ENCODE results near the gene CCL11. TPM values are rescaled to one million over a fixed set of nuclear protein-coding genes. Genes with fewer than 3 reads are reported as not detected.

The CCL11 gene
- total RNA-seq, 1 experiment from 2014 or later, result not detected

- intact Hi-C loops (cut with micrococcal nuclease), result no loop called here
- Histone ChIP-seq H3K79me2 (ENCODE audit: low read length) (no peaks in the 10 kb centered on the region), H3K27me3 (ENCODE audit: low read length) (no peaks in the 10 kb centered on the region), H3K4me1 (ENCODE audit: insufficient read depth, low read length) (no peaks in the 10 kb centered on the region), H3K4me2 (ENCODE audit: low read length) (no peak overlapping the region), H3K27ac (ENCODE audit: low read length) (no peak overlapping the region), H3K4me3 (ENCODE audit: low read length) (no peak overlapping the region), H2AFZ (ENCODE audit: low read length) (no peak overlapping the region), H3K9me2 (replicated peaks; ENCODE audit: low read length) (no peaks in the 10 kb centered on the region), H3F3A (ENCODE audit: low read length, unreplicated experiment) (no peaks in the 10 kb centered on the region), H3K9ac (ENCODE audit: low read length) (no peak overlapping the region), H3K36me3 (ENCODE audit: low read depth, low read length) (no peaks in the 10 kb centered on the region), H4K20me1 (ENCODE audit: low read length) (no peaks in the 10 kb centered on the region), H3K9me3 (ENCODE audit: low read length) (no peaks in the 10 kb centered on the region)
- no peak for TF ChIP-seq EZH2phosphoT487 (IDR thresholded peaks at IDR 0.05; ENCODE audit: borderline replicate concordance, low read length)
- no peak for TF ChIP-seq EZH2 (IDR thresholded peaks at IDR 0.05; ENCODE audit: low read length, unreplicated experiment)
- TF ChIP-seq CTCF (conservative IDR thresholded peaks at IDR 0.05; ENCODE audit: low read depth, low read length), result no peak
- DNase-seq (no peak), ATAC-seq (no peak)
- ChIA-PET POLR2A (ENCODE audit: unreplicated experiment) (no interaction called here), CTCF (no interaction called here)
- BruUV-seq (replicated peaks), result no TSS peak
Measured at GRCh38 chr17:34249478-34249877, 36.1 kb upstream of the CCL11 start.

GRCh38 chr17:34251186-34251585 lies 34.4 kb upstream of the CCL11 start:
- Histone ChIP-seq H3K9ac (ENCODE audit: low read length) (no peak overlapping the region), H3K27ac (ENCODE audit: low read length) (no peak overlapping the region)
- BruUV-seq (replicated peaks), result no TSS peak

GRCh38 chr17:34252095-34252443 lies 33.5 kb upstream of the CCL11 start:
- Histone ChIP-seq H3K79me2 (ENCODE audit: low read length) (no peaks in the 10 kb centered on the region), H3K27ac (ENCODE audit: low read length) (no peak overlapping the region), H4K20me1 (ENCODE audit: low read length) (no peaks in the 10 kb centered on the region), H3K9me3 (ENCODE audit: low read length) (no peaks in the 10 kb centered on the region), H2AFZ (ENCODE audit: low read length) (no peak overlapping the region), H3K9ac (ENCODE audit: low read length) (no peak overlapping the region), H3K4me3 (ENCODE audit: low read length) (no peak overlapping the region), H3K36me3 (ENCODE audit: low read depth, low read length) (no peaks in the 10 kb centered on the region), H3F3A (ENCODE audit: low read length, unreplicated experiment) (no peaks in the 10 kb centered on the region), H3K9me2 (replicated peaks; ENCODE audit: low read length) (no peaks in the 10 kb centered on the region), H3K4me2 (ENCODE audit: low read length) (no peak overlapping the region), H3K27me3 (ENCODE audit: low read length) (no peaks in the 10 kb centered on the region), H3K4me1 (ENCODE audit: insufficient read depth, low read length) (no peaks in the 10 kb centered on the region)
- ChIA-PET CTCF (no interaction called here), POLR2A (ENCODE audit: unreplicated experiment) (no interaction called here)
- BruUV-seq (replicated peaks), result no TSS peak
- no peak for ATAC-seq
- no peak for DNase-seq
- intact Hi-C loops (cut with micrococcal nuclease), result no loop called here
- TF ChIP-seq CTCF (conservative IDR thresholded peaks at IDR 0.05; ENCODE audit: low read depth, low read length) (no peak), EZH2phosphoT487 (IDR thresholded peaks at IDR 0.05; ENCODE audit: borderline replicate concordance, low read length) (no peak), EZH2 (IDR thresholded peaks at IDR 0.05; ENCODE audit: low read length, unreplicated experiment) (no peak)

More at GRCh38 chr17:34251186-34251585, 34.4 kb upstream of the CCL11 start:
- Histone ChIP-seq H3K9me2 (replicated peaks; ENCODE audit: low read length) (no peaks in the 10 kb centered on the region), H3K4me3 (ENCODE audit: low read length) (no peak overlapping the region), H3K9me3 (ENCODE audit: low read length) (no peaks in the 10 kb centered on the region), H3K4me2 (ENCODE audit: low read length) (no peak overlapping the region), H3K4me1 (ENCODE audit: insufficient read depth, low read length) (no peaks in the 10 kb centered on the region), H3F3A (ENCODE audit: low read length, unreplicated experiment) (no peaks in the 10 kb centered on the region), H3K79me2 (ENCODE audit: low read length) (no peaks in the 10 kb centered on the region), H3K27me3 (ENCODE audit: low read length) (no peaks in the 10 kb centered on the region), H3K36me3 (ENCODE audit: low read depth, low read length) (no peaks in the 10 kb centered on the region), H4K20me1 (ENCODE audit: low read length) (no peaks in the 10 kb centered on the region), H2AFZ (ENCODE audit: low read length) (no peak overlapping the region)
- CTCF ChIA-PET, result no interaction called here
- POLR2A ChIA-PET (ENCODE audit: unreplicated experiment), result no interaction called here
- DNase-seq, result no peak
- no peak for TF ChIP-seq EZH2 (IDR thresholded peaks at IDR 0.05; ENCODE audit: low read length, unreplicated experiment)
- ATAC-seq, result no peak
- intact Hi-C loops (cut with micrococcal nuclease), result no loop called here

Measured in PC-3 (cell line).